Endothelial cell (in vitro differentiated cells): ENCODE data around the gene RNF141. TPM values are rescaled to one million over a fixed set of nuclear protein-coding genes. Genes with fewer than 3 reads are reported as not detected.

Experiments
- DNase-seq: peaks from one replicate; pipeline ENCODE4 v3.0.0; 2021; ENCODE audit warnings: low spot score
- H3K27ac Mint-ChIP-seq: one replicate; pipeline ENCODE4 v1.8.0; 2021; ENCODE audit warnings: mixed read lengths, inconsistent platforms; ENCODE audit not compliant: unreplicated experiment
- H3K27me3 Mint-ChIP-seq: one replicate; pipeline ENCODE4 v1.8.0; 2021; ENCODE audit warnings: mild to moderate bottlenecking, moderate library complexity, mixed read lengths, inconsistent platforms; ENCODE audit not compliant: unreplicated experiment
- H3K36me3 Mint-ChIP-seq: one replicate; pipeline ENCODE4 v1.8.0; 2021; ENCODE audit warnings: mild to moderate bottlenecking, low read depth, mixed read lengths, inconsistent platforms; ENCODE audit not compliant: unreplicated experiment
- H3K4me1 Mint-ChIP-seq: one replicate; pipeline ENCODE4 v1.8.0; 2021; ENCODE audit warnings: mild to moderate bottlenecking, mixed read lengths, inconsistent platforms; ENCODE audit not compliant: unreplicated experiment
- H3K4me3 Mint-ChIP-seq: one replicate; pipeline ENCODE4 v1.8.0; 2021; ENCODE audit warnings: mild to moderate bottlenecking, mixed read lengths, inconsistent platforms; ENCODE audit not compliant: unreplicated experiment
- H3K9me3 Mint-ChIP-seq: one replicate; pipeline ENCODE4 v1.8.0; 2021; ENCODE audit warnings: mixed read lengths, inconsistent platforms; ENCODE audit not compliant: unreplicated experiment
- total RNA-seq: library from RNA; stranded (reverse); fragmentation: NEBNext Ultra II Directional; extraction: Animal tissue kit (Norgen Biotek cat#: 25700); gene quantifications from one replicate; pipeline ENCODE4 v1.2.1, GENCODE V29; 2021; ENCODE audit not compliant: unreplicated experiment
- TF ChIP-seq, protein P1 (sequence below): fragments of 200-600 bp; sonication (generic); IDR thresholded peaks from one replicate; pipeline ENCODE4 v1.5.0; 2021; ENCODE audit warnings: antibody characterized with exemption; ENCODE audit not compliant: unreplicated experiment

The RNF141 gene
- total RNA-seq, 1 donor from 2014 or later: 32.8 TPM

DNA sequence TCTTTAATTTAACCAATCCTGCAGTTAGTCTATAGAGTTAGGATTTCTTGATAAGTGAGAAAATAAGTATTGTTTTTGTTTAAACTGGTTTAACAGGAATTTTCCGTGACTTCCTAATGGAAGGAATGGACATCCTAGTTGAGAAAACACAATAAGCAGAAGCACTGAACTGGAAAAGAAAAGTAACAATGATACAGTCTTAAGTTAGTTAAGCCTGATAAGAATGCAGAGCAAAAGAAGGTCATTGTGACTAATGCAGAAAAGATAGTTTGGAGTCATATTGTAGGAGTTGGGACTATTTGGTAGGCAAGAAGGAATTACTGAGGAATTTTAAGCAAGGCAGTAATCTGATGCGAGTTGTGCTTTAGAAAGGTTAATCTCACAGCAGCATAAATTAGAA lies 11.7 kb downstream of the RNF141 start:
- Mint-ChIP-seq H3K4me3 (no peak overlapping the region), H3K27me3 (no peaks in the 10 kb centered on the region), H3K36me3 (peaks cover 9% of the 10 kb centered on the region), H3K9me3 (no peaks in the 10 kb centered on the region), H3K27ac (no peak overlapping the region), H3K4me1 (peaks cover 4% of the 10 kb centered on the region)
- TF ChIP-seq, protein P1, sequence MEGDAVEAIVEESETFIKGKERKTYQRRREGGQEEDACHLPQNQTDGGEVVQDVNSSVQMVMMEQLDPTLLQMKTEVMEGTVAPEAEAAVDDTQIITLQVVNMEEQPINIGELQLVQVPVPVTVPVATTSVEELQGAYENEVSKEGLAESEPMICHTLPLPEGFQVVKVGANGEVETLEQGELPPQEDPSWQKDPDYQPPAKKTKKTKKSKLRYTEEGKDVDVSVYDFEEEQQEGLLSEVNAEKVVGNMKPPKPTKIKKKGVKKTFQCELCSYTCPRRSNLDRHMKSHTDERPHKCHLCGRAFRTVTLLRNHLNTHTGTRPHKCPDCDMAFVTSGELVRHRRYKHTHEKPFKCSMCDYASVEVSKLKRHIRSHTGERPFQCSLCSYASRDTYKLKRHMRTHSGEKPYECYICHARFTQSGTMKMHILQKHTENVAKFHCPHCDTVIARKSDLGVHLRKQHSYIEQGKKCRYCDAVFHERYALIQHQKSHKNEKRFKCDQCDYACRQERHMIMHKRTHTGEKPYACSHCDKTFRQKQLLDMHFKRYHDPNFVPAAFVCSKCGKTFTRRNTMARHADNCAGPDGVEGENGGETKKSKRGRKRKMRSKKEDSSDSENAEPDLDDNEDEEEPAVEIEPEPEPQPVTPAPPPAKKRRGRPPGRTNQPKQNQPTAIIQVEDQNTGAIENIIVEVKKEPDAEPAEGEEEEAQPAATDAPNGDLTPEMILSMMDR: no peak
- no peak for DNase-seq

DNA sequence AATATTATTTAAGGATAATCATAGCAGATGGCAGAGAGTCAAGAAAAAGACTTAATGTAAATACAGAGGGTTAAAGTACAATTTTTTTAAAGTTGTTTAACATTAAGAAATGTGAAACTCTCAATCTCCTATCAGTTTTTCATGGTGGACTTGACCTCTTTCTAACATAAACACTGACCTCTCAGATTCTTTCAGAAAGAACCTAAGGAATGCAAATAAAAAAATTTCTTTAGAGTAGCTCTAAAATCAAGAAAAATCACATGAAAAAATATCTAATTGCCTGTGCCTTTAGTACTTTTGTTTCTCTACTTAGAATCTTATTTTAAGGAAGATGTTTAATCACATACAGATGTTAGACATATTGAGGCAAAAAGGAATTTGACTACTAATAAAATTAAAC lies 12.9 kb downstream of the RNF141 start:
- H3K36me3 Mint-ChIP-seq: peaks cover 9% of the 10 kb centered on the region
- no peaks in the 10 kb centered on the region for H3K9me3 Mint-ChIP-seq
- H3K4me1 Mint-ChIP-seq: peaks cover 4% of the 10 kb centered on the region
- H3K27me3 Mint-ChIP-seq: no peaks in the 10 kb centered on the region
- no peak for DNase-seq
- no peak overlapping the region for H3K4me3 Mint-ChIP-seq
- H3K27ac Mint-ChIP-seq: no peak overlapping the region
- TF ChIP-seq, protein P1: no peak

DNA sequence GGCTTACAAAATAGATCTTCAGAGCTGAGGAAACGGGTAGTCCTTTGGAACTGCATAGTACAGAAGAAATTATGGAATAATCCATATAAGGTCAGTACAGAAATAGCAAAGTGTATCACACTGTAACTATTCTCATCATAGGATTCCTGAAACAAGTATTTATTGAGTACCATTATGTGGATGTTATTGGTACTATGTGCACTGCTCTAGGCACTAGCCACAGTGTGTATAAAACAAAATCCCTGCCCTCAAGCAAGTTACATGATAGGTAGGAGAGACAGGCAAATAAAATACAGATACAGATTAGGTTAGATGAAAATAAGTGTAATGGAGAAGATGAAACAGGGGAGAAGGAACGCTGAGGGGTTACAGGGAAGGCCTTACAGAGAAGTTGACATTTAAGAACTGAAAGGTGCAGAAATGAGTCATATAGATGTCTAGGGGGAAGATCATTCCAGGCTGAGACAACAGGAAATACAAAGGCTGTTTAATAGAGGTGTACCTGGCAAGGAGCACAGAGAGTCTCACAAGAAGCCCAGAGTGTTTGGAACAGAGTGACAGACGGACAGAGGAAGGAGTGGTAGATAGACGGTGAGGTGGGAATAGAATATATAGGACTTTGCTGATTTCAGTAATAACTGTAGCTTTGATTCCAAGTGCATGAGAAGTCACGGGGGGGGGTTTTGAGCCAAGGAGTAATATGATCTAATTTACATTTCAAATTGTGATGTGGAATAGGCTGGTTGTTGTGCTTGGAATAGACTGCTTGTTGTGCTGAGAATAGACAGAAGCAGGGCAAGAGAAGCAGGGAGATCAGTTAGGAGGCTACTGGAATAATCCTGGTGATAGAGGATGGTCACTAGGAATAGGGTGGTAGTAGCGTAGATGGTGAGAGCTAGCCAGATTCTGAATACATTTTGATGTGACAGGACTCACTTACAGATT lies 13.7 kb downstream of the RNF141 start:
- DNase-seq: no peak
- Mint-ChIP-seq H3K27me3 (no peaks in the 10 kb centered on the region), H3K4me3 (no peak overlapping the region), H3K9me3 (no peaks in the 10 kb centered on the region), H3K4me1 (peaks cover 4% of the 10 kb centered on the region), H3K27ac (no peak overlapping the region), H3K36me3 (peaks cover 6% of the 10 kb centered on the region)
- TF ChIP-seq, protein P1: no peak

DNA sequence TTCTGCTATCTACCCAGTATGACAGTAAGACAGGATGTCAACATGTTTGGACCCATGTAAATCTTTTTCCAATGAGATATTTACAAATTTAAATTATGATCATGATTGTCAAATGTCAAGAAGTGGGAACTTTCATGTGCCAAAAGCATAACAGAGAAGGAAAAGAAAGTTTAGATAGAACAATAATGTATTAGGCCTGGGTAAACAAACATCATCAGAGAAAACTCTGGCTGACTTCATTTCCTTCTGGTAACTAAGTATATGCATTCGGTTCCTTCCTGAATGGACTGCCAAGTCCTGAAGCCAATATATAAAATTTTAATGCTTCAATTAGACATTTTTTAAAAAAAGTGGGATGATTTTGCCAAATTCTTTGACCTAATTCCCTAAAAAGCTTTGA lies 16.5 kb downstream of the RNF141 start:
- TF ChIP-seq, protein P1: no peak
- Mint-ChIP-seq H3K27me3 (no peaks in the 10 kb centered on the region), H3K9me3 (no peaks in the 10 kb centered on the region), H3K4me1 (peaks cover 4% of the 10 kb centered on the region), H3K27ac (no peak overlapping the region), H3K36me3 (peaks cover 6% of the 10 kb centered on the region), H3K4me3 (no peak overlapping the region)
- DNase-seq: no peak

DNA sequence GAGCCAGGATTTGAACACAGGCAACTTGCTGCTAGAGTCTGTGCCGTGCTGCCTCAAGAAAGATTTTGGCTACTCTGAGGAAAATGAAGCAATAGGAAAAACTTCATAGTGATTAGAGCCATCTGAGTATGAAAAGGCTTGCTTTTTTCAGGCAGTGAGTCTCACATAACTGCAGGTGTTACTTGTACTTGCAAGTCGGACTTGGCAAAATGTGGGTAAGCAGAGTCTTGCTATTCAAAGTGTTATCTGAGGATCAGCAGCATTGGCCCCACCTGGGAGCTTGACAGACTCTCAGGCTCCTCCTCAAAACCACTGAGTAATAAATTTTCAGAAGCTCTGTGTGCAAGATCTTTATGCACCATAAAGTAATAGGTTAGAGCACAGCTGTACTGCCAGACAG lies 18.1 kb downstream of the RNF141 start:
- TF ChIP-seq, protein P1: no peak
- peaks cover 4% of the 10 kb centered on the region for H3K4me1 Mint-ChIP-seq
- no peaks in the 10 kb centered on the region for H3K27me3 Mint-ChIP-seq
- H3K4me3 Mint-ChIP-seq: no peak overlapping the region
- no peaks in the 10 kb centered on the region for H3K9me3 Mint-ChIP-seq
- DNase-seq: no peak
- H3K36me3 Mint-ChIP-seq: peaks cover 6% of the 10 kb centered on the region
- no peak overlapping the region for H3K27ac Mint-ChIP-seq
